ENCODE results near the gene TPD52L1.
"Not testable (repeated sequence)": the region's sequence is repeated elsewhere in the genome, so short reads cannot be mapped to it uniquely, and the experiment has no call there.

Gene TPD52L1

GRCh38 chr6:125144822-125145221, 8.8 kb upstream of the TPD52L1 start:
- no peak for DNase-seq

- DNase-seq: no peak
Observed at GRCh38 chr6:125149256-125150144, 4.1 kb upstream of the TPD52L1 start.

GRCh38 chr6:125151700-125152099, 1.9 kb upstream of the TPD52L1 start:
- DNase-seq: no peak

- peak; percentile 2 for DNase-seq
Observed at GRCh38 chr6:125154118-125154760, 666 bp downstream of the TPD52L1 start.

- peak; percentile 34 for DNase-seq
Observed at GRCh38 chr6:125154761-125155135, 1.2 kb downstream of the TPD52L1 start.

GRCh38 chr6:125155344-125155743, 1.8 kb downstream of the TPD52L1 start:
- DNase-seq: no peak

GRCh38 chr6:125156496-125156895, 2.9 kb downstream of the TPD52L1 start:
- DNase-seq: no peak

- no peak for DNase-seq
Observed at GRCh38 chr6:125157280-125157679, 3.7 kb downstream of the TPD52L1 start.

GRCh38 chr6:125157725-125158124, 4.2 kb downstream of the TPD52L1 start:
- no peak for DNase-seq

- DNase-seq: not testable (repeated sequence)
Observed at GRCh38 chr6:125163339-125163738, 9.8 kb downstream of the TPD52L1 start.

GRCh38 chr6:125163811-125164210, 10.2 kb downstream of the TPD52L1 start:
- DNase-seq: no peak

- no peak for DNase-seq
Observed at GRCh38 chr6:125164696-125165095, 11.1 kb downstream of the TPD52L1 start.

GRCh38 chr6:125165256-125165655, 11.7 kb downstream of the TPD52L1 start:
- no peak for DNase-seq

- no peak for DNase-seq
Observed at GRCh38 chr6:125165776-125166175, 12.2 kb downstream of the TPD52L1 start.

- no peak for DNase-seq
Observed at GRCh38 chr6:125166711-125167110, 13.1 kb downstream of the TPD52L1 start.

- DNase-seq: no peak
Observed at GRCh38 chr6:125167579-125167978, 14.0 kb downstream of the TPD52L1 start.

- no peak for DNase-seq
Observed at GRCh38 chr6:125169058-125169457, 15.5 kb downstream of the TPD52L1 start.

GRCh38 chr6:125169522-125169921, 15.9 kb downstream of the TPD52L1 start:
- no peak for DNase-seq

GRCh38 chr6:125170376-125170775, 16.8 kb downstream of the TPD52L1 start:
- no peak for DNase-seq

- DNase-seq: no peak
Observed at GRCh38 chr6:125173341-125174095, 19.9 kb downstream of the TPD52L1 start.

GRCh38 chr6:125174626-125175025, 21.1 kb downstream of the TPD52L1 start:
- DNase-seq: no peak

GRCh38 chr6:125175466-125176048, 22.0 kb downstream of the TPD52L1 start:
- DNase-seq: no peak

Measured in stimulated activated CD4-positive, alpha-beta T cell treated with anti-CD3 and anti-CD28 coated beads, Interleukin-1b, Interleukin-23, amount 100 ng/mL, for 48 hours (primary cell).